B cell (primary cell): Measurements from ENCODE around the gene CCDC134. TPM values are rescaled to one million over a fixed set of nuclear protein-coding genes. Genes with fewer than 3 reads are reported as not detected.

Experiments used
- ATAC-seq: fragments of 200-7000 bp; cut with Tn5 transposase; one replicate; pipeline ENCODE4 v1.10.0; 2021; ENCODE audit warnings: low read depth, mild to moderate bottlenecking, moderate number of reproducible peaks, moderate library complexity
- CTCF ChIA-PET: fragments of 350-600 bp; sonication (Branson Sonifier 250); formaldehyde crosslinking; loops from one replicate; lab custom pipeline; 2021; ENCODE audit warnings: antibody characterized with exemption, inconsistent platforms; lab: Charles Lee
- POLR2A ChIA-PET: fragments of 350-600 bp; sonication (Branson Sonifier 250); formaldehyde crosslinking; loops from one replicate; lab custom pipeline; 2021; ENCODE audit warnings: antibody characterized with exemption; lab: Charles Lee
- DNase-seq: peaks from one replicate; pipeline ENCODE4 v3.0.0; 2013
- H2AFZ ChIP-seq: 2 replicates; pipeline ENCODE4 v1.6.1; 2012; ENCODE audit warnings: mild to moderate bottlenecking, low read depth, low read length; ENCODE audit not compliant: insufficient read depth, poor library complexity, severe bottlenecking
- H3K27ac ChIP-seq, 2 donors: 1 replicate in 1 of 2; 2 replicates in 1 of 2; pipeline ENCODE4 v1.5.1; 2012 to 2013; ENCODE audit warnings: low read length in 2 of 2, mild to moderate bottlenecking in 2 of 2, moderate library complexity in 1 of 2
- H3K27me3 ChIP-seq, 4 experiments: fragments of 200-600 bp in 1 of 4; sonication (generic) in 1 of 4; replicated peaks in 1 of 4; 1 replicate in 2 of 4; 2 replicates in 2 of 4; pipeline versions ENCODE4 v1.6.1 to v1.7.0; 2013 to 2016; ENCODE audit warnings: low read length in 3 of 4, mild to moderate bottlenecking in 2 of 4, mixed read lengths in 1 of 4, moderate library complexity in 1 of 4; ENCODE audit not compliant: insufficient read depth in 4 of 4, control insufficient read depth in 3 of 4; ENCODE audit errors: control extremely low read depth in 1 of 4
- H3K36me3 ChIP-seq, 2 experiments: replicated peaks in 1 of 2; 1 replicate in 1 of 2; 2 replicates in 1 of 2; pipeline versions ENCODE4 v1.6.1 to v1.7.1; 2013; ENCODE audit warnings: low read length in 1 of 2; ENCODE audit not compliant: insufficient read depth in 2 of 2, control insufficient read depth in 1 of 2; ENCODE audit errors: control extremely low read depth in 1 of 2, extremely low read depth in 1 of 2
- H3K4me1 ChIP-seq, 2 donors: fragments of 200-600 bp in 1 of 2; sonication (generic) in 1 of 2; 1 replicate in 1 of 2; 2 replicates in 1 of 2; pipeline versions ENCODE4 v1.5.1 to v1.6.1; 2013 to 2017; ENCODE audit warnings: low read length in 2 of 2; ENCODE audit not compliant: control insufficient read depth in 2 of 2, insufficient read depth in 2 of 2
- H3K4me2 ChIP-seq: replicated peaks from 2 replicates; pipeline ENCODE3; 2012; ENCODE audit warnings: mild to moderate bottlenecking, low read depth, low read length; ENCODE audit not compliant: poor library complexity, severe bottlenecking
- H3K4me3 ChIP-seq, 5 experiments: fragments of 200-600 bp in 1 of 5; sonication (generic) in 1 of 5; 1 replicate in 3 of 5; 2 replicates in 2 of 5; pipeline versions ENCODE4 v1.5.1 to v1.7.0; 2011 to 2016; ENCODE audit warnings: low read length in 4 of 5, mild to moderate bottlenecking in 4 of 5, low read depth in 2 of 5, control low read depth in 1 of 5, moderate library complexity in 1 of 5; ENCODE audit not compliant: insufficient read depth in 1 of 5; ENCODE audit errors: control extremely low read depth in 1 of 5, extremely low read depth in 1 of 5
- H3K79me2 ChIP-seq: fragments of 200-600 bp; sonication (generic); one replicate; pipeline ENCODE4 v1.6.0; 2016; ENCODE audit warnings: low read length; ENCODE audit not compliant: control insufficient read depth, insufficient read depth
- H3K9ac ChIP-seq: fragments of 200-600 bp; sonication (generic); 2 replicates; pipeline ENCODE4 v1.6.1; 2017; ENCODE audit warnings: mild to moderate bottlenecking, low read length, moderate library complexity
- H3K9me3 ChIP-seq, 3 donors: one replicate each; pipeline versions ENCODE4 v1.6.1 to v1.7.1; 2013; ENCODE audit warnings: low read length in 2 of 3; ENCODE audit not compliant: control insufficient read depth in 2 of 3, insufficient read depth in 1 of 3; ENCODE audit errors: control extremely low read depth in 1 of 3
- H4K20me1 ChIP-seq: 2 replicates; pipeline ENCODE4 v1.6.0; 2012; ENCODE audit warnings: mild to moderate bottlenecking, low read length; ENCODE audit not compliant: insufficient read depth, control insufficient read depth, poor library complexity, severe bottlenecking
- H3K27ac Mint-ChIP-seq: one replicate; pipeline ENCODE4 v1.8.0; 2021; ENCODE audit warnings: mixed read lengths
- H3K27me3 Mint-ChIP-seq: one replicate; pipeline ENCODE4 v1.8.0; 2021; ENCODE audit warnings: mixed read lengths
- H3K4me1 Mint-ChIP-seq: one replicate; pipeline ENCODE4 v1.8.0; 2021; ENCODE audit warnings: mixed read lengths
- H3K4me3 Mint-ChIP-seq: one replicate; pipeline ENCODE4 v1.8.0; 2021; ENCODE audit warnings: mixed read lengths
- H3K9me3 Mint-ChIP-seq: one replicate; pipeline ENCODE4 v1.8.0; 2022; ENCODE audit warnings: mixed read lengths; ENCODE audit not compliant: insufficient read depth
- CTCF ChIP-seq: fragments of 200-600 bp; IDR thresholded peaks from one replicate; pipeline ENCODE4 v1.8.0; 2022; ENCODE audit warnings: antibody characterized with exemption, mild to moderate bottlenecking
- EZH2 ChIP-seq: IDR thresholded peaks from 2 replicates; pipeline ENCODE4 v1.6.1; 2012; ENCODE audit warnings: borderline replicate concordance, low read depth, mild to moderate bottlenecking, moderate library complexity, low read length; ENCODE audit not compliant: insufficient read depth, poor library complexity, severe bottlenecking
- WGBS: methylation state at CpG from one replicate; pipeline ENCODE4 v1.1.5; 2013; ENCODE audit warnings: missing lambda C conversion rate; ENCODE audit not compliant: insufficient coverage; 5-methylcytosine and 5-hydroxymethylcytosine counted together
- intact Hi-C: fragments of 100-400 bp; cut with micrococcal nuclease; formaldehyde crosslinking; loops from one replicate; pipeline ENCODE4 v1.10.0; 2022
- polyA plus RNA-seq: library from polyadenylated mRNA; depleted of rRNA; stranded (reverse); fragments of >200 nt; gene quantifications from 2 replicates; pipeline ENCODE4 v1.2.3, GENCODE V29; 2012
- total RNA-seq, 2 donors: library from RNA; stranded (reverse); fragments of 120-200 nt in 1 of 2; gene quantifications; 1 replicate in 1 of 2; 2 replicates in 1 of 2; pipeline versions ENCODE4 v1.2.3 to v1.2.4, GENCODE V29; 2013 to 2022

Gene CCDC134
- total and polyA plus RNA-seq, 2 donors (not counting 1 experiment from before 2014, with no cell fraction given) = 4.4 to 18.1 TPM

- Mint-ChIP-seq H3K9me3 (no peaks in the 10 kb centered on the region), H3K4me3 (no peak overlapping the region), H3K27ac (no peak overlapping the region), H3K4me1 (peaks cover 16% of the 10 kb centered on the region), H3K27me3 (no peaks in the 10 kb centered on the region)
- ChIA-PET POLR2A (interaction anchor here (0.6 to 0.7 kb wide), 2 partner anchors 135 to 137 kb away, joined by 3 to 5 read pairs; no protein-coding TSS in a partner anchor), CTCF (no interaction called here)
- Histone ChIP-seq H3K9me3 (no peaks in the 10 kb centered on the region), H3K4me3 (no peak overlapping the region), H3K27me3 (no peaks in the 10 kb centered on the region), H3K4me1 (peaks cover 11% of the 10 kb centered on the region in 2 donors), H2AFZ (no peak overlapping the region), H3K27ac (no peak overlapping the region), H3K9ac (no peak overlapping the region), H3K36me3 (peaks cover 0 to 12% of the 10 kb centered on the region in 2 experiments), H3K79me2 (peaks cover 47% of the 10 kb centered on the region), H4K20me1 (no peaks in the 10 kb centered on the region), H3K4me2 (no peak overlapping the region)
- no peak for DNase-seq
- no peak for TF ChIP-seq CTCF
- no peak for TF ChIP-seq EZH2
- intact Hi-C loops = no loop called here
- no peak for ATAC-seq
Observed at GRCh38 chr22:41805639-41806038, 5.2 kb downstream of the CCDC134 start.

GRCh38 chr22:41808400-41808799, 7.9 kb downstream of the CCDC134 start:
- H3K4me3 Mint-ChIP-seq = no peak overlapping the region

More at GRCh38 chr22:41808400-41808799, 7.9 kb downstream of the CCDC134 start:
- no peaks in the 10 kb centered on the region for H3K9me3 ChIP-seq
- H3K4me1 Mint-ChIP-seq = no peaks in the 10 kb centered on the region
- POLR2A ChIA-PET = no interaction called here
- no peak for ATAC-seq
- H3K27me3 Mint-ChIP-seq = no peaks in the 10 kb centered on the region
- peaks cover 31% of the 10 kb centered on the region for H3K79me2 ChIP-seq
- no peak overlapping the region for H3K27ac Mint-ChIP-seq
- CTCF ChIA-PET = interaction anchor here (1.2 kb wide), 1 partner anchor 111 kb away, joined by 5 read pairs; no protein-coding TSS in a partner anchor
- no peak overlapping the region for H3K4me2 ChIP-seq
- no peak overlapping the region for H3K27ac ChIP-seq
- no peaks in the 10 kb centered on the region for H3K27me3 ChIP-seq
- H3K4me3 ChIP-seq = no peak overlapping the region
- H3K9me3 Mint-ChIP-seq = no peaks in the 10 kb centered on the region
- no peak overlapping the region for H3K9ac ChIP-seq
- no peak for DNase-seq
- no peaks in the 10 kb centered on the region for H3K4me1 ChIP-seq
- H2AFZ ChIP-seq = no peak overlapping the region
- 98% methylated on average over 5 of the region's 6 CpGs for WGBS
- TF ChIP-seq CTCF (no peak), EZH2 (no peak)
- intact Hi-C loops = no loop called here
- peaks cover 0 to 32% of the 10 kb centered on the region in 2 experiments for H3K36me3 ChIP-seq
- no peaks in the 10 kb centered on the region for H4K20me1 ChIP-seq
